Kidney (tissue), 14 donors: Measurements from ENCODE around the gene BLCAP. TPM values are rescaled to one million over a fixed set of nuclear protein-coding genes. Genes with fewer than 3 reads are reported as not detected.
A peak's percentile ranks its signal among the peaks of the same experiment; 100 is the strongest.
"Not testable (repeated sequence)": the region's sequence is repeated elsewhere in the genome, so short reads cannot be mapped to it uniquely, and the experiment has no call there.

ENCODE experiments used
- DNase-seq, 5 donors: peaks; one replicate each; pipeline ENCODE4 v3.0.0-alpha.2; 2013 to 2020
- FAIRE-seq: peaks from 2 replicates; lab custom pipeline; 2012; peaks lifted over from hg19 to GRCh38; lab: Jason Lieb, UNC
- H3K27ac ChIP-seq, 2 donors: one replicate each; pipeline ENCODE4 v1.7.0; 2013; ENCODE audit warnings: low read depth in 2 of 2, low read length in 2 of 2, inconsistent platforms in 1 of 2
- H3K27me3 ChIP-seq: one replicate; pipeline ENCODE4 v1.7.1; 2013; ENCODE audit warnings: low read length, inconsistent platforms; ENCODE audit not compliant: control insufficient read depth, insufficient read depth
- H3K36me3 ChIP-seq, 3 donors: one replicate each; pipeline versions ENCODE4 v1.7.0 to v1.7.1; 2013; ENCODE audit warnings: low read length in 3 of 3, control low read depth in 1 of 3, inconsistent platforms in 1 of 3; ENCODE audit not compliant: insufficient read depth in 3 of 3, control insufficient read depth in 2 of 3
- H3K4me1 ChIP-seq, 3 donors: one replicate each; pipeline versions ENCODE4 v1.7.0 to v1.7.1; 2013; ENCODE audit warnings: low read length in 3 of 3, inconsistent platforms in 1 of 3, low read depth in 1 of 3; ENCODE audit not compliant: control insufficient read depth in 2 of 3, insufficient read depth in 2 of 3
- H3K4me3 ChIP-seq, 3 donors: one replicate each; pipeline versions ENCODE4 v1.7.0 to v1.8.1; 2013; ENCODE audit warnings: low read length in 3 of 3, control low read depth in 1 of 3, inconsistent platforms in 1 of 3
- H3K9ac ChIP-seq, 3 donors: one replicate each; pipeline versions ENCODE4 v1.7.0 to v1.7.1; 2013; ENCODE audit warnings: low read length in 3 of 3, control low read depth in 1 of 3, inconsistent platforms in 1 of 3
- H3K9me3 ChIP-seq, 3 donors: one replicate each; pipeline versions ENCODE4 v1.7.0 to v1.7.1; 2013; ENCODE audit warnings: low read length in 3 of 3, control low read depth in 1 of 3, inconsistent platforms in 1 of 3; ENCODE audit not compliant: control insufficient read depth in 2 of 3, insufficient read depth in 1 of 3
- intact Hi-C: fragments of 100-400 bp; cut with DNase I; formaldehyde crosslinking; loops from one replicate; pipeline ENCODE4 v1.11.1; 2022
- polyA plus RNA-seq: library from polyadenylated mRNA; stranded (reverse); fragments of 350-450 nt; fragmentation: Illumina TruSeq; extraction: RNeasy Lipid Tissue Mini Kit (QIAGEN cat#74804); gene quantifications from one replicate; pipeline ENCODE4 v1.2.3, GENCODE V29; 2014; ENCODE audit warnings: low read depth, low replicate concordance; ENCODE audit not compliant: insufficient read depth
- total RNA-seq: library from RNA; stranded (reverse); fragmentation: NEBNext Ultra II Directional; extraction: Animal tissue kit (Norgen Biotek cat#: 25700); gene quantifications from one replicate; pipeline ENCODE4 v1.2.1, GENCODE V29; 2021
- TF ChIP-seq, protein P1 (sequence below): IDR thresholded peaks from 3 replicates; pipeline ENCODE4 v1.5.1; 2012; ENCODE audit warnings: mild to moderate bottlenecking, moderate library complexity, borderline replicate concordance; ENCODE audit not compliant: insufficient read depth; ENCODE audit errors: extremely low read depth
- donor health status: control.
- donor health status: control.
- donor health status: control.
- donor health status: control.
- donor health status: control.
- donor health status: DM: yes; HTN: yes; CAD: no.
- donor health status: Normal renal cell carcinoma (clear cell type).

The BLCAP gene
- total and polyA plus RNA-seq, 2 donors from 2014 or later: 76.1 to 106 TPM

DNA sequence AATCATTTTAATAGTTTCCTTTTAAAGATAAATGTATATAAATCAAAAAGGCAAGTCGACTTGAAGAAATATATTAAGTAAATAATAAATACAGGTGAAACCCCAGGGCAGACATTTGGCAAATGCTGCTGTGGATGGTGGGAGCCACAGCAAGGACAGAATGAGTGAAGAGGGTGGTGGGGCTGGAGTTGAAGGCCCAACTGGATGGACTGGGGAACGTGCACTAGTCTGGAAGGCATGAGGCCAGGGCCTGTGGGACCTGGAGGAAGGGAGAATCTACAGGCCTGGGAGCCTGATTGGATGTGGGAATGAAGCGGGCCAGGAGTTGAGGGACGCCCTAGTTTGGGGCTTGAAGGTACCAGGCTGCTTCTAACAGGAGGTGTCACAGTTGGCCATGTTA lies 30.6 kb upstream of the BLCAP start:
- FAIRE-seq: no peak

DNA sequence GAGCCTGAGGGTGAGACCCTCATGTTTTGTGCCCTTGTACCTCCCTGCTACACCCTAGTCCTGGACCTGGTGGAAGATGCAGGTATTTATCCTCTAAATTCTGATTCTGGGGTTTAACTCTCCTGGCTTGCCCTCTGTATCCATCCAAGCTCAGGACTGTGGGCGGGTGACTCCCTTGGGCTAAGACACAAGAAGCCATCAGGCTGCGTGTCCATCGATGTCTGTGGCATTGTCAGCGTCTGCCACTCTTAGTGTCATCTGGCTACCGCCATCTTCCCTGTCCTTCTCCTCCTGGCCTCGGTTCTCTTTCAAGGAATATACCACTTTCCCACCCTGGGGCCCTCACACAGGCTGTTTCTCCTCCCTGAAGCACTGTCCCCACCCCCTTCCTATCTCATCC lies 28.9 kb upstream of the BLCAP start:
- Histone ChIP-seq H3K4me1 (no peaks in the 10 kb centered on the region), H3K9ac (no peak overlapping the region), H3K36me3 (no peaks in the 10 kb centered on the region), H3K9me3 (no peaks in the 10 kb centered on the region), H3K4me3 (no peak overlapping the region), H3K27me3 (no peaks in the 10 kb centered on the region), H3K27ac (no peak overlapping the region)
- peak in 1 of 5 donors; percentile 7 for DNase-seq
- TF ChIP-seq, protein P1, sequence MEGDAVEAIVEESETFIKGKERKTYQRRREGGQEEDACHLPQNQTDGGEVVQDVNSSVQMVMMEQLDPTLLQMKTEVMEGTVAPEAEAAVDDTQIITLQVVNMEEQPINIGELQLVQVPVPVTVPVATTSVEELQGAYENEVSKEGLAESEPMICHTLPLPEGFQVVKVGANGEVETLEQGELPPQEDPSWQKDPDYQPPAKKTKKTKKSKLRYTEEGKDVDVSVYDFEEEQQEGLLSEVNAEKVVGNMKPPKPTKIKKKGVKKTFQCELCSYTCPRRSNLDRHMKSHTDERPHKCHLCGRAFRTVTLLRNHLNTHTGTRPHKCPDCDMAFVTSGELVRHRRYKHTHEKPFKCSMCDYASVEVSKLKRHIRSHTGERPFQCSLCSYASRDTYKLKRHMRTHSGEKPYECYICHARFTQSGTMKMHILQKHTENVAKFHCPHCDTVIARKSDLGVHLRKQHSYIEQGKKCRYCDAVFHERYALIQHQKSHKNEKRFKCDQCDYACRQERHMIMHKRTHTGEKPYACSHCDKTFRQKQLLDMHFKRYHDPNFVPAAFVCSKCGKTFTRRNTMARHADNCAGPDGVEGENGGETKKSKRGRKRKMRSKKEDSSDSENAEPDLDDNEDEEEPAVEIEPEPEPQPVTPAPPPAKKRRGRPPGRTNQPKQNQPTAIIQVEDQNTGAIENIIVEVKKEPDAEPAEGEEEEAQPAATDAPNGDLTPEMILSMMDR: no peak
- FAIRE-seq: no peak
- intact Hi-C loops: no loop called here

More for the DNA sequence above, 30.6 kb upstream of the BLCAP start:
- no peaks in the 10 kb centered on the region for H3K36me3 ChIP-seq
- H3K27ac ChIP-seq: no peak overlapping the region
- no peaks in the 10 kb centered on the region for H3K27me3 ChIP-seq
- no peaks in the 10 kb centered on the region for H3K9me3 ChIP-seq
- TF ChIP-seq, protein P1: no peak
- intact Hi-C loops: no loop called here
- H3K9ac ChIP-seq: no peak overlapping the region
- H3K4me3 ChIP-seq: no peak overlapping the region
- no peaks in the 10 kb centered on the region for H3K4me1 ChIP-seq
- peak in 1 of 5 donors; percentile 15 for DNase-seq

DNA sequence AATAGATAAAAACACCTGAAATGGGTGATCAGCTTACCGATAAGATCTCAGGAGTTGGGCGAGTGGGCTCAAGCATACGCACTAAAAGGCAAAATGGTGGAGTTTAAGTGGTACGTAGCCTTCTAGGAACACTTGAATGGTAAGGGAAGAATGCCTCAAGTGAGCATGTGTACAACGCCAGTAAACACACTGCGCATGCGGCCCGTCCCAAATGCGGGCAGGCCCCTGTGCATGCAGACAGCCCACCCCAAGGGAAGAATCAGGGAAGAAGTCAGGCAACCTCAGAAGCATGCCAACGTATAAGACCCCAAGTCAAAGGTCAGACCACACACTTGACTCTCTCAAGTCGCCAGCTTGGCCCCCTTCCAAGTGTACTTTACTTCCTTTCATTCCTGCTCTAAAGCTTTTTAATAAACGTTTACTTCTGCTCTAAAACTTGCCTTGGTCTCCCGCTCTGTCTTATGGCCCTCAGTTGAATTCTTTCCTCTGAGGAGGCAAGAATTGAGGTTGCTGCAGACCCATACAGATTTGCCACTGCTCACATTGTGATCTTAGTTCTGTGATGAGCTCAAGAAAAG lies 27.1 kb upstream of the BLCAP start:
- H3K9me3 ChIP-seq, H3K36me3 ChIP-seq, FAIRE-seq, H3K27me3 ChIP-seq, intact Hi-C loops, H3K4me1 ChIP-seq, H3K4me3 ChIP-seq, H3K9ac ChIP-seq, H3K27ac ChIP-seq: not testable (repeated sequence)
- DNase-seq: peak in 1 of 5 donors; percentile 25

DNA sequence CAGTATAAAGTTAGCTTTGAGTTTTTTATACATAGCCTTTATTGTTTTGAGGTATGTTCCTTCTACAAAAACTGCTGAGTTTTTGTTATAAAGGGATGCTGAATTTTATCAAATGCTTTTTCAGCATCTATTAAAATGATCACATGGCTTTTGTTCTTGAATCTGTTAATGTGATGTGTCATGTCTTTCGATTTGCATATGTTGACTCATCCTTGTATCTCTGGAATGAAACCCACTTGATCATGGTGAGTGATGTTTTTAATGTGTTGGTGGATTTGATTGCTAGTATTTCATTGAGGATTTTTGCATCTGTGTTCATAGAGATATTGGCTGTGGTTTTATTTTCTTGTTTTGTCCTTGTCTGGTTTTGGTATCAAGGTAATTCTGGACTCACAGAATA lies 24.7 kb upstream of the BLCAP start:
- TF ChIP-seq, protein P1: no peak
- intact Hi-C loops: no loop called here
- DNase-seq (no peak), FAIRE-seq (no peak)
- no peaks in the 10 kb centered on the region for H3K4me1 ChIP-seq
- no peak overlapping the region for H3K27ac ChIP-seq
- no peaks in the 10 kb centered on the region for H3K36me3 ChIP-seq
- no peaks in the 10 kb centered on the region for H3K9me3 ChIP-seq
- H3K9ac ChIP-seq: no peak overlapping the region
- no peak overlapping the region for H3K4me3 ChIP-seq
- no peaks in the 10 kb centered on the region for H3K27me3 ChIP-seq

DNA sequence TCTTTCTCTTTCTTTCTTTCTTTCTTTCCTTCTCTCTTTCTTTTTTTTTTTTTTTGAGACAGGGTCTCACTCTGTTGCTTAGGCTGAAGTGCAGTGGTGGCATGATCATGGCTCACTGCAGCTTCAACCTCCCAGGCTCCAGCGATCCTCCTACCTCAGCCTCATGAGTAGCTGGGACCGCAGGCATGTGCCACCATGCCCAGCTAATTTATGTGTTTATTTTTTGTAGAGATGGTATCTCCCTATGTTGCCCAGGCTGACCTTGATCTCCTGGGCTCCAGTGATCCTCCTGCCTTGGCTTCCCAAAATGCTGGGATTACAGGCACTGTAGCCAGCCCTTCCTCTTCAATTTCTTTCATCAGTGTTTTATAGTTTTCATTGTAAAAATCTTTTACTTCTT lies 24.0 kb upstream of the BLCAP start:
- H3K4me3 ChIP-seq, H3K4me1 ChIP-seq, H3K27ac ChIP-seq, H3K9me3 ChIP-seq, FAIRE-seq, H3K36me3 ChIP-seq, H3K27me3 ChIP-seq, H3K9ac ChIP-seq, intact Hi-C loops: not testable (repeated sequence)
- DNase-seq: peak in 1 of 5 donors; percentile 2

DNA sequence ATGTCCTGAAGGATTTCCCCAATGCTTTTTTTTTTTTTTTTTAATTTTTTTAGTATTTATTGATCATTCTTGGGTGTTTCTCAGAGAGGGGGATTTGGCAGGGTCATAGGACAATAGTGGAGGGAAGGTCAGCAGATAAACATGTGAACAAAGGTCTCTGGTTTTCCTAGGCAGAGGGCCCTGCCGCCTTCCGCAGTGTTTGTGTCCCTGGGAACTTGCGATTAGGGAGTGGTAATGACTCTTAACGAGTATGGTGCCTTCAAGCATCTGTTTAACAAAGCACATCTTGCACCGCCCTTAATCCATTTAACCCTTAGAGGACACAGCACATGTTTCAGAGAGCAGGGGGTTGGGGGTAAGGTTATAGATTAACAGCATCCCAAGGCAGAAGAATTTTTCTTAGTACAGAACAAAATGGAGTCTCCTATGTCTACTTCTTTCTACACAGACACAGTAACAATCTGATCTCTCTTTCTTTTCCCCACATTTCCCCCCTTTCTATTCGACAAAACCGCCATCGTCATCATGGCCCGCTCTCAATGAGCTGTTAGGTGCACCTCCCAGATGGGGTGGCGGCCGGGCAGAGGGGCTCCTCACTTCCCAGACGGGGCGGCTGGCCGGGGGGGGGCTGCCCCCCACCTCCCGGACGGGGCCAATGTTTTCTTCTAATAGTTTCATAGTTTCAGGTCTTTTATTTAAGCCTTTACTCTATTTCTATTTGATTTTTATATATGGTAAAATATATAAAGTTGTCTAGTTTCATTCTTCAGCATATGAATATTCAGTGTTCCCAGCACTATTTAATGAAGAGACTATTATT lies 22.6 kb upstream of the BLCAP start:
- H3K36me3 ChIP-seq, H3K27me3 ChIP-seq, intact Hi-C loops, H3K9me3 ChIP-seq, H3K4me3 ChIP-seq, H3K27ac ChIP-seq, DNase-seq, H3K4me1 ChIP-seq, FAIRE-seq, H3K9ac ChIP-seq: not testable (repeated sequence)
